K562 (cell line): ENCODE results near the gene LHX5.

Experiments used
- BRF1 ChIP-seq: IDR thresholded peaks from 3 replicates; pipeline ENCODE4 v1.6.1; 2011; ENCODE audit warnings: borderline replicate concordance, mild to moderate bottlenecking; ENCODE audit not compliant: insufficient read length; ENCODE audit errors: extremely low read depth
- CTCF ChIP-seq, 3 experiments: IDR thresholded peaks in 2 of 3; conservative IDR thresholded peaks in 1 of 3; 2 replicates each; pipeline ENCODE4 v1.5.1; 2011 to 2012; ENCODE audit warnings: low read length in 3 of 3, mild to moderate bottlenecking in 3 of 3, control low read depth in 2 of 3, improper control_type of control experiment in 1 of 3, inconsistent platforms in 1 of 3, low read depth in 1 of 3, mixed read lengths in 1 of 3, moderate library complexity in 1 of 3; ENCODE audit not compliant: insufficient read depth in 2 of 3
- JUNB ChIP-seq: fragments of 450-650 bp; formaldehyde crosslinking; conservative IDR thresholded peaks from 2 replicates; pipeline ENCODE4 v1.4.0; 2020; ENCODE audit warnings: mild to moderate bottlenecking
- POLR2A ChIP-seq: fragments of 450-650 bp; conservative IDR thresholded peaks from 2 replicates; pipeline ENCODE4 v1.6.1; 2016
- RUNX1 ChIP-seq: sonication (generic); IDR thresholded peaks from 2 replicates; pipeline ENCODE4 v1.6.1; 2016; ENCODE audit warnings: antibody characterized with exemption, low read depth
- YY1 ChIP-seq, 3 experiments: IDR thresholded peaks; 2 replicates each; pipeline ENCODE4 v1.6.1; 2011; ENCODE audit warnings: low read length in 2 of 3, mild to moderate bottlenecking in 2 of 3, moderate library complexity in 2 of 3, borderline replicate concordance in 1 of 3, control low read depth in 1 of 3, low read depth in 1 of 3; ENCODE audit not compliant: insufficient read depth in 3 of 3, insufficient replicate concordance in 2 of 3, control insufficient read depth in 1 of 3, insufficient read length in 1 of 3; ENCODE audit errors: extremely low read depth in 1 of 3
- ZFX ChIP-seq: sonication (generic); formaldehyde crosslinking; IDR thresholded peaks from 2 replicates; pipeline ENCODE4 v1.8.0; 2022; ENCODE audit warnings: mild to moderate bottlenecking, missing genetic modification reagents, moderate library complexity
- ZNF77 ChIP-seq: fragments of 250-450 bp; sonication (Bioruptor Pico); IDR thresholded peaks from 2 replicates; pipeline ENCODE4 v1.5.0; 2020

DNA sequence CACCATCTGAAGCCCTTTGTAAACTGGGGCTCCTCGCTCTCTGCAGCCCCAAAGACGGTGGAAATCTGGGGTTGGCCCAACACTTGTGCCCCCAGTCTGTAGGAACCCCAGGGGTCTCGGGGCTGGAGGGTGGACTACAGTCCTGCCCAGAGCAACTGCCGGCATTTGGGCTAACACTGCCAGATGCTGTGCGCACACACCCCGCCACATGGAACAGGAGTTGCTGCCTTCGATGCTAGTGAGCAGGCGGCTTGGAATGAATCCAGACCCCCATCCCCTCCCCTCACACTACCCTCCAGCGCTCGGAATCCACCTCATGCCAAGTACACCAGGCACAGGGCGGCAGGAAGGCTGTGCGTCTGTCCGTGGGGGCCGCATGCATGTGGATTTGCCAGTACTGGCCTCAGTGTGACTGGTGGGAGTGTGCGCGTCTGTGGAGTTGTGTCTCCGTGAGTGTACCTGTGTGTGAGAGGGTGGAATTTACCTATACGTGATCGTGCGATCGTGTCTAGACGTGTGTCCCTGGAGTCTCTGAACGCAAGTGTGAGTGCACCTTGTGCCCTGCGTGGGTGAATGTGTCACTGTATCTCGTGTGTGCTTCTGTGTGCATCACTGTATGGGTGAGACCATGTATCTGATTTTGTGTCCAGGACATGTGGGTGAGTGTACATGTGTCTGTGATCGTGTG, 5.1 kb downstream of the LHX5 start:
- TF ChIP-seq RUNX1 (no peak), YY1 (IDR thresholded peaks at IDR 0.05; ENCODE audit: borderline replicate concordance in 1 of 3, control insufficient read depth in 1 of 3, extremely low read depth in 1 of 3, insufficient read depth in 3 of 3, insufficient read length in 1 of 3, insufficient replicate concordance in 2 of 3, low read depth in 1 of 3, low read length in 2 of 3) (no peak), ZNF77 (CRISPR knock-in tag) (no peak), BRF1 (no peak), POLR2A (no peak), CTCF (IDR thresholded peaks at IDR 0.05 in 2 of 3, conservative IDR thresholded peaks at IDR 0.05 in 1 of 3; ENCODE audit: insufficient read depth in 2 of 3, low read depth in 1 of 3, low read length in 3 of 3) (no peak), JUNB (CRISPR knock-in tag) (no peak), ZFX (CRISPR knock-in tag) (no peak)
